GM19099 (cell line): Measurements from ENCODE around the gene EXOC3L4.

ENCODE experiments used
- POLR2A ChIP-seq: IDR thresholded peaks from 3 replicates; pipeline ENCODE4 v1.6.1; 2011; ENCODE audit warnings: low read depth; ENCODE audit not compliant: insufficient read length; ENCODE audit errors: extremely low read depth

EXOC3L4 gene

GRCh38 chr14:103136388-103137271 is 42.1 kb downstream of the EXOC3L4 start:
- no peak for TF ChIP-seq POLR2A

- no peak for TF ChIP-seq POLR2A
Measured at GRCh38 chr14:103137689-103138300, 43.3 kb downstream of the EXOC3L4 start.

- no peak for TF ChIP-seq POLR2A
Measured at GRCh38 chr14:103138301-103139131, 44.0 kb downstream of the EXOC3L4 start.

- TF ChIP-seq POLR2A = no peak
Measured at GRCh38 chr14:103139132-103140025, 44.9 kb downstream of the EXOC3L4 start.

- TF ChIP-seq POLR2A = no peak
Measured at GRCh38 chr14:103140316-103141109, 46.0 kb downstream of the EXOC3L4 start.

- TF ChIP-seq POLR2A = no peak
Measured at GRCh38 chr14:103141117-103141796, 46.7 kb downstream of the EXOC3L4 start.

GRCh38 chr14:103142026-103142425 is 47.5 kb downstream of the EXOC3L4 start:
- no peak for TF ChIP-seq POLR2A

GRCh38 chr14:103142721-103143302 is 48.3 kb downstream of the EXOC3L4 start:
- no peak for TF ChIP-seq POLR2A

- no peak for TF ChIP-seq POLR2A
Measured at GRCh38 chr14:103143506-103143905, 49.0 kb downstream of the EXOC3L4 start.

GRCh38 chr14:103144085-103144484 is 49.6 kb downstream of the EXOC3L4 start:
- TF ChIP-seq POLR2A = no peak

- no peak for TF ChIP-seq POLR2A
Measured at GRCh38 chr14:103146141-103146709, 51.7 kb downstream of the EXOC3L4 start.
